Suprapubic skin (tissue), 4 donors: ENCODE results near the gene PTPN14.

Source experiments
- EP300 ChIP-seq: sonication (generic); formaldehyde crosslinking; IDR thresholded peaks from one replicate; pipeline ENCODE4 v1.6.1; 2017; ENCODE audit warnings: antibody characterized with exemption
- POLR2A ChIP-seq, 2 donors: fragments of 450-650 bp; IDR thresholded peaks; one replicate each; pipeline ENCODE4 v1.6.1; 2017; ENCODE audit warnings: antibody characterized with exemption in 2 of 2, mild to moderate bottlenecking in 2 of 2, moderate library complexity in 2 of 2
- POLR2AphosphoS5 ChIP-seq, 3 donors: sonication (generic); formaldehyde crosslinking; IDR thresholded peaks; one replicate each; pipeline ENCODE4 v1.6.1; 2017; ENCODE audit warnings: antibody characterized with exemption in 3 of 3

- TF ChIP-seq EP300 (no peak), POLR2AphosphoS5 (IDR thresholded peaks at IDR 0.05) (no peak), POLR2A (IDR thresholded peaks at IDR 0.05) (no peak)
Observed at GRCh38 chr1:214324896-214325800, 226.3 kb downstream of the PTPN14 start.
